Osteoblast (primary cell): ENCODE results near the gene RBMS2. TPM values are rescaled to one million over a fixed set of nuclear protein-coding genes. Genes with fewer than 3 reads are reported as not detected.
"Not testable (repeated sequence)": the region's sequence is repeated elsewhere in the genome, so short reads cannot be mapped to it uniquely, and the experiment has no call there.

Experiments
- DNase-seq: peaks from one replicate; pipeline ENCODE4 v3.0.0; 2011; ENCODE audit warnings: low spot score, mixed read lengths; ENCODE audit not compliant: insufficient read length; ENCODE audit errors: missing footprints
- H2AFZ ChIP-seq: 2 replicates; pipeline ENCODE4 v1.6.0; 2011; ENCODE audit warnings: mild to moderate bottlenecking, low read length
- H3K27ac ChIP-seq: 2 replicates; pipeline ENCODE4 v1.5.1; 2011; ENCODE audit warnings: mild to moderate bottlenecking, low read depth, low read length, moderate library complexity
- H3K27me3 ChIP-seq: 2 replicates; pipeline ENCODE4 v1.6.0; 2012; ENCODE audit warnings: mild to moderate bottlenecking, control low read depth, inconsistent platforms, low read length, moderate library complexity; ENCODE audit not compliant: insufficient read depth
- H3K36me3 ChIP-seq: 2 replicates; pipeline ENCODE4 v1.5.1; 2011; ENCODE audit warnings: mild to moderate bottlenecking, low read length, control low read depth, moderate library complexity; ENCODE audit not compliant: insufficient read depth
- H3K4me1 ChIP-seq: 2 replicates; pipeline ENCODE4 v1.5.1; 2011; ENCODE audit warnings: mild to moderate bottlenecking, low read length, control low read depth, moderate library complexity; ENCODE audit not compliant: insufficient read depth
- H3K4me2 ChIP-seq: 2 replicates; pipeline ENCODE4 v1.6.0; 2011; ENCODE audit warnings: mild to moderate bottlenecking, low read length; ENCODE audit not compliant: insufficient read depth
- H3K4me3 ChIP-seq: fragments of 200-600 bp; sonication (generic); 3 replicates; pipeline ENCODE4 v1.5.1; 2012; ENCODE audit warnings: mild to moderate bottlenecking, low read length, inconsistent platforms; ENCODE audit not compliant: insufficient read depth
- H3K79me2 ChIP-seq: 2 replicates; pipeline ENCODE4 v1.6.0; 2012; ENCODE audit warnings: mild to moderate bottlenecking, low read length, control low read depth, inconsistent platforms; ENCODE audit not compliant: insufficient read depth
- H3K9me3 ChIP-seq: 2 replicates; pipeline ENCODE4 v1.5.1; 2011; ENCODE audit warnings: low read depth, low read length, control low read depth
- H4K20me1 ChIP-seq: 2 replicates; pipeline ENCODE4 v1.6.0; 2012; ENCODE audit warnings: mild to moderate bottlenecking, low read length, control low read depth; ENCODE audit not compliant: insufficient read depth
- total RNA-seq: library from RNA; depleted of rRNA; stranded (reverse); fragments of >200 nt; gene quantifications from 2 replicates; pipeline ENCODE4 v1.2.3, GENCODE V29; 2012
- TF ChIP-seq, protein P1 (sequence below): IDR thresholded peaks from 2 replicates; pipeline ENCODE4 v1.5.1; 2011; ENCODE audit warnings: mild to moderate bottlenecking, low read depth, low read length, moderate library complexity; ENCODE audit errors: extremely low read depth

Gene RBMS2
- total RNA-seq, 1 donor, result 24.2 TPM

- not testable (repeated sequence) for H3K79me2 ChIP-seq, DNase-seq, H4K20me1 ChIP-seq, H3K27ac ChIP-seq, H3K27me3 ChIP-seq, H3K9me3 ChIP-seq, H3K36me3 ChIP-seq, H3K4me1 ChIP-seq
- TF ChIP-seq, protein P1, sequence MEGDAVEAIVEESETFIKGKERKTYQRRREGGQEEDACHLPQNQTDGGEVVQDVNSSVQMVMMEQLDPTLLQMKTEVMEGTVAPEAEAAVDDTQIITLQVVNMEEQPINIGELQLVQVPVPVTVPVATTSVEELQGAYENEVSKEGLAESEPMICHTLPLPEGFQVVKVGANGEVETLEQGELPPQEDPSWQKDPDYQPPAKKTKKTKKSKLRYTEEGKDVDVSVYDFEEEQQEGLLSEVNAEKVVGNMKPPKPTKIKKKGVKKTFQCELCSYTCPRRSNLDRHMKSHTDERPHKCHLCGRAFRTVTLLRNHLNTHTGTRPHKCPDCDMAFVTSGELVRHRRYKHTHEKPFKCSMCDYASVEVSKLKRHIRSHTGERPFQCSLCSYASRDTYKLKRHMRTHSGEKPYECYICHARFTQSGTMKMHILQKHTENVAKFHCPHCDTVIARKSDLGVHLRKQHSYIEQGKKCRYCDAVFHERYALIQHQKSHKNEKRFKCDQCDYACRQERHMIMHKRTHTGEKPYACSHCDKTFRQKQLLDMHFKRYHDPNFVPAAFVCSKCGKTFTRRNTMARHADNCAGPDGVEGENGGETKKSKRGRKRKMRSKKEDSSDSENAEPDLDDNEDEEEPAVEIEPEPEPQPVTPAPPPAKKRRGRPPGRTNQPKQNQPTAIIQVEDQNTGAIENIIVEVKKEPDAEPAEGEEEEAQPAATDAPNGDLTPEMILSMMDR, result peak; percentile 32
- peak overlapping the region; percentile 67 for H3K4me2 ChIP-seq
- H3K4me3 ChIP-seq, result peak overlapping the region; percentile 55
- H2AFZ ChIP-seq, result peak overlapping the region; percentile 59
These were observed 24.9 kb upstream of the RBMS2 start for GRCh38 chr12:56496704-56497103.

GRCh38 chr12:56498126-56498902 lies 23.3 kb upstream of the RBMS2 start:
- H2AFZ ChIP-seq, result not testable (repeated sequence)

GRCh38 chr12:56499452-56499851 lies 22.2 kb upstream of the RBMS2 start:
- H3K9me3 ChIP-seq, result not testable (repeated sequence)

More at GRCh38 chr12:56498126-56498902, 23.3 kb upstream of the RBMS2 start:
- H4K20me1 ChIP-seq, H3K9me3 ChIP-seq, DNase-seq, H3K4me2 ChIP-seq, H3K79me2 ChIP-seq, H3K36me3 ChIP-seq, H3K4me1 ChIP-seq, H3K27me3 ChIP-seq, H3K4me3 ChIP-seq, H3K27ac ChIP-seq: not testable (repeated sequence)

DNA sequence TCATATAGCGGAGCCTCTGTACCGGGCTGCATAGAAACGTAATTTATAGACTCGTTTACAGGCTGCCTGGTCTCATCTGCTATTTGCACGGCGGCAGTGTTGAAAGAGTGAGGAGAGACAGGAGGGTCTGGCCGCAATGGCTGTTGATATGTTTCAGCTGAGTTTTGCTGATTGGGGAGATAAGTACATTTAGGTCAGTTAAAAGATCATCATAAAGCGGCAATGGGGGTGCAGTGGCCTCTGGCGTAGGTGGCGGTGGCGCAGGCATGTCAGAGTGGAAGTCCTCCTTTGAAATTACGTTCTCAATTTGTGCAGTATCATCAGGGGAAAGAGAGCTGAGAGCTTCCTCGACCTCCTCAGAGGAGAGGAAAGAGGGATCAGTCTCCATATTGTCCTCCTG lies 21.7 kb upstream of the RBMS2 start:
- not testable (repeated sequence) for H3K4me3 ChIP-seq, H3K79me2 ChIP-seq, DNase-seq, H3K27ac ChIP-seq, H3K4me1 ChIP-seq, H3K9me3 ChIP-seq, H2AFZ ChIP-seq, H3K36me3 ChIP-seq, H4K20me1 ChIP-seq, H3K27me3 ChIP-seq, H3K4me2 ChIP-seq

More at GRCh38 chr12:56499452-56499851, 22.2 kb upstream of the RBMS2 start:
- H4K20me1 ChIP-seq, H3K4me1 ChIP-seq, H3K79me2 ChIP-seq, H3K4me2 ChIP-seq, H3K4me3 ChIP-seq, H3K36me3 ChIP-seq, H2AFZ ChIP-seq, H3K27me3 ChIP-seq, H3K27ac ChIP-seq, DNase-seq: not testable (repeated sequence)

GRCh38 chr12:56510786-56511185 lies 10.8 kb upstream of the RBMS2 start:
- TF ChIP-seq, protein P1, result no peak
- H3K27ac ChIP-seq, result no peak overlapping the region
- H3K36me3 ChIP-seq, result no peaks in the 10 kb centered on the region
- no peaks in the 10 kb centered on the region for H4K20me1 ChIP-seq
- H2AFZ ChIP-seq, result no peak overlapping the region
- no peaks in the 10 kb centered on the region for H3K79me2 ChIP-seq
- no peaks in the 10 kb centered on the region for H3K4me1 ChIP-seq
- no peaks in the 10 kb centered on the region for H3K9me3 ChIP-seq
- no peak for DNase-seq
- no peak overlapping the region for H3K4me2 ChIP-seq
- H3K27me3 ChIP-seq, result no peaks in the 10 kb centered on the region
- no peak overlapping the region for H3K4me3 ChIP-seq

GRCh38 chr12:56514014-56514318 lies 7.7 kb upstream of the RBMS2 start:
- not testable (repeated sequence) for H3K36me3 ChIP-seq, H4K20me1 ChIP-seq, H3K27me3 ChIP-seq, H2AFZ ChIP-seq, DNase-seq, H3K9me3 ChIP-seq, H3K79me2 ChIP-seq, H3K4me3 ChIP-seq, H3K27ac ChIP-seq
- Histone ChIP-seq H3K4me1 (peaks cover 10% of the 10 kb centered on the region), H3K4me2 (peak overlapping the region; percentile 61)
